Tibial artery (tissue), 4 donors: Measurements from ENCODE around the gene SIX3.

Experiments used
- DNase-seq, 2 donors: peaks; one replicate each; pipeline ENCODE4 v3.0.0-alpha.2; 2019
- H3K27ac ChIP-seq, 2 donors: fragments of 200-600 bp; sonication (generic) in 1 of 2; 1 replicate in 1 of 2; 2 replicates in 1 of 2; pipeline ENCODE4 v1.5.1; 2018 to 2019; ENCODE audit warnings: mild to moderate bottlenecking in 1 of 2
- H3K27me3 ChIP-seq, 2 donors: fragments of 200-600 bp; sonication (generic) in 1 of 2; one replicate each; pipeline versions ENCODE4 v1.5.1 to v1.6.0; 2016 to 2019
- H3K36me3 ChIP-seq, 3 donors: fragments of 200-600 bp; sonication (generic) in 2 of 3; one replicate each; pipeline ENCODE4 v1.5.1; 2016 to 2019; ENCODE audit warnings: mild to moderate bottlenecking in 2 of 3
- H3K4me1 ChIP-seq, 4 donors: fragments of 200-600 bp; sonication (generic) in 2 of 4; 1 replicate in 3 of 4; 2 replicates in 1 of 4; pipeline ENCODE4 v1.5.1; 2016 to 2019
- H3K4me3 ChIP-seq, 2 donors: fragments of 200-600 bp; sonication (generic) in 1 of 2; 1 replicate in 1 of 2; 2 replicates in 1 of 2; pipeline ENCODE4 v1.5.1; 2018 to 2019; ENCODE audit warnings: mild to moderate bottlenecking in 2 of 2
- H3K9me3 ChIP-seq, 3 donors: fragments of 200-600 bp; sonication (generic) in 1 of 3; one replicate each; pipeline ENCODE4 v1.5.1; 2016 to 2019
- intact Hi-C: fragments of 100-400 bp; cut with DNase I; formaldehyde crosslinking; loops from one replicate; pipeline ENCODE4 v1.15.0; 2023; ENCODE audit warnings: low total_unique reads
- TF ChIP-seq, protein P1 (sequence below), 2 experiments: fragments of 200-600 bp in 1 of 2; fragments of 450-650 bp in 1 of 2; IDR thresholded peaks; one replicate each; pipeline ENCODE4 v1.5.1; 2017 to 2019; ENCODE audit warnings: antibody characterized with exemption in 2 of 2, mild to moderate bottlenecking in 1 of 2, moderate library complexity in 1 of 2

SIX3 gene

DNA sequence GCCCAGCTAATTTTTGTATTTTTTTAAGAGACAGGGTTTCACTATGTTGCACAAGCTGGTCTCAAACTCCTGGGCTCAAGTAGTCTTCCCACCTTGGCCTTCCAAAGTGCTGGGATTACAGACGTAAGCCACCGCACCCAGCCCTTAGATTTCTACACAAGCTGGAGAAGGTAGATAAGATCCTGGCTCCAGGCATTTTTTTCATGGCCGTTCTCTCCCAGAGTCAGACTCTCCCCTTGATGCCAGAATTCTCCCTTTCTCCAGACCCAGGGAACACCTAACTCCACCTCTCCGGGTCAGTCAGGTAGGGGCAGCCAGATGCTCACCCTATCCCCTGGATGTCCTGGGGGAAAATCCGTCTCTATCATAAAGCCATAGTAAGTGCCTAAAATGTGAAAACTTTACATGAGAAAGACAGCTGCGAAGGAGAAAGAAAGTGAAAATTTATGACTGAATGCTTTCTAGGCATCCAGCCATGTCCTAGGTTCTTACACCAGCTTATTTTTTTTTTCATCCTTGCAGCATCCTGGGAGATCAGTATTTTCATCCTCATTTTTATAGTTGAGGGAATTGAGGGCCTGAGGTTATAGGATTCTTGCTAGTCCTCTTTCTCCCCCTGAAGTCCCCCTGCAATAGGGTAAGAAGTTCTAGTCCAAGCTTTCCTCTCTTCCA lies 16.3 kb downstream of the SIX3 start:
- Histone ChIP-seq H3K4me1 (peaks cover 0 to 25% (median 21%) of the 10 kb centered on the region in 4 donors), H3K36me3 (no peaks in the 10 kb centered on the region), H3K27ac (no peak overlapping the region), H3K27me3 (peaks cover 0 to 65% of the 10 kb centered on the region in 2 donors), H3K9me3 (no peaks in the 10 kb centered on the region), H3K4me3 (no peak overlapping the region)
- TF ChIP-seq, protein P1, sequence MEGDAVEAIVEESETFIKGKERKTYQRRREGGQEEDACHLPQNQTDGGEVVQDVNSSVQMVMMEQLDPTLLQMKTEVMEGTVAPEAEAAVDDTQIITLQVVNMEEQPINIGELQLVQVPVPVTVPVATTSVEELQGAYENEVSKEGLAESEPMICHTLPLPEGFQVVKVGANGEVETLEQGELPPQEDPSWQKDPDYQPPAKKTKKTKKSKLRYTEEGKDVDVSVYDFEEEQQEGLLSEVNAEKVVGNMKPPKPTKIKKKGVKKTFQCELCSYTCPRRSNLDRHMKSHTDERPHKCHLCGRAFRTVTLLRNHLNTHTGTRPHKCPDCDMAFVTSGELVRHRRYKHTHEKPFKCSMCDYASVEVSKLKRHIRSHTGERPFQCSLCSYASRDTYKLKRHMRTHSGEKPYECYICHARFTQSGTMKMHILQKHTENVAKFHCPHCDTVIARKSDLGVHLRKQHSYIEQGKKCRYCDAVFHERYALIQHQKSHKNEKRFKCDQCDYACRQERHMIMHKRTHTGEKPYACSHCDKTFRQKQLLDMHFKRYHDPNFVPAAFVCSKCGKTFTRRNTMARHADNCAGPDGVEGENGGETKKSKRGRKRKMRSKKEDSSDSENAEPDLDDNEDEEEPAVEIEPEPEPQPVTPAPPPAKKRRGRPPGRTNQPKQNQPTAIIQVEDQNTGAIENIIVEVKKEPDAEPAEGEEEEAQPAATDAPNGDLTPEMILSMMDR (IDR thresholded peaks at IDR 0.05) = no peak
- intact Hi-C loops = loop anchor here (10.0 kb wide), 2 partner anchors 563 to 913 kb away; no protein-coding TSS in a partner anchor
- DNase-seq = no peak

DNA sequence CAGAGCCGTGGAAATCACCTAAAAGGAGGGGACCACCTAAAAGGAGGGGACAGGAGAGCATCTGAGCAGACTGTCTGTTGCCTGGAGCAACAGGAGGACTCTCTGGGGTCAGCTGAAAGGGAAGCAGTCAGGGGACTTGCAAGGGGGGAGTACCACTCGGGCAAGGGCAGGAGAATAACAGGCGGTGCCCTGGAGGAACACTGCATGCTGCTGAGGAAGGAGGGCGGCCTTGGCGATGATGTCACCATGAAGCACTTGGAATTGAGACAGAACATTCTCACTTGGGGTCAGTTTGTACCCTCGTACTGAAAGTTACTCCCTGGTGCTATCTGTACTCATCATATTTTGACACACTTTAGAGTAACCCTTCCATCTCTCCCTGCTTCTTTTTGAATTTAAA lies 18.4 kb downstream of the SIX3 start:
- Histone ChIP-seq H3K4me3 (no peak overlapping the region), H3K27ac (no peak overlapping the region), H3K36me3 (no peaks in the 10 kb centered on the region), H3K4me1 (peaks cover 0 to 13% (median 10%) of the 10 kb centered on the region in 4 donors), H3K27me3 (peaks cover 0 to 55% of the 10 kb centered on the region in 2 donors), H3K9me3 (no peaks in the 10 kb centered on the region)
- intact Hi-C loops = loop anchor here (10.0 kb wide), 2 partner anchors 565 to 915 kb away; no protein-coding TSS in a partner anchor
- TF ChIP-seq, protein P1 (IDR thresholded peaks at IDR 0.05) = no peak
- DNase-seq = no peak

DNA sequence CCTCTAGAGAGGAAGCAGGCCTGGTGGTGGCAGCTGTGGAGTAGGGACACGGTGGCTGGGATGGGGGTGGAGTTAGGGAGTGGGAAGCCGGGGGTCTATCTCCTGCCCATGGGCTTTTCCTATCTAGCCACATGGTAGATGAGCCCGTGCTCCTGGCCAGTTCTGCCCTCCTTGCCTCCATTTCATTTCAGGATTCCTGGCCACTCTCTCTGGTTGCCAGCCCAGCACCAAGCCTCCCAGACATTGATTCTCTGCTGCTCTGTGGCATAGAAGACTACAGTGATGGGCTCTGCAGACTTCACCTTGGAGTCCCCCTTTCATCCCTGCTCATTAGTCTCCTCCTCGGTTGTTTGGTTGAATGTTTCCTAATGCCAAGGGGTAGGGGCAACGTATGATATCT lies 19.4 kb downstream of the SIX3 start:
- Histone ChIP-seq H3K36me3 (no peaks in the 10 kb centered on the region), H3K27me3 (peaks cover 0 to 55% of the 10 kb centered on the region in 2 donors), H3K27ac (no peak overlapping the region), H3K9me3 (no peaks in the 10 kb centered on the region), H3K4me3 (no peak overlapping the region), H3K4me1 (peaks cover 0 to 2% (median under 1%) of the 10 kb centered on the region in 4 donors)
- TF ChIP-seq, protein P1 (IDR thresholded peaks at IDR 0.05) = no peak
- DNase-seq = no peak
- intact Hi-C loops = no loop called here

DNA sequence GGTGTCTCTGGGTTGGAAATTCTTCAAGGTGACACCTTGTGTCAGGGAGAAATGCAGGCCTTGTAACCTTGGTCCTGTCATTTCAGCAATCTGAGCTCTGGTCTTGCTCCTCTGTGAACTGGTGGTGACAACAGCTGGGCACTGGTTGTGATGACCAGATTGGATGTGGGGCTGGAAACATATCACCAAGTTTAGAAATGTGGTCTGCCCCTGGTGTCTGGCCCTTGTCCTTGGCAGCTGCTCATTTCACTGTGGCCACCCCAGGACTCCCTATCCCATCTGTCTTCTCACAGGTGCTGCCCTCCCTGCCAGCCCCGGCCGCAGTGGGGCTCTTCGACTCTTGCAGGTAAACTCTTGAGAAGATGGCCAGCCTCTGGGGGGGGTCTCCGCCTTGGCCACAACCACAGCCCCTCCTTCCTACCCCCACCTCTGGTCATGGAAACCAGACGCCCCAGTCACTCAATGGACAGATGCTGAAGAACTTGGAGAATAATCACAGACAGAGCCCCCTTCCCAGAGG lies 20.7 kb downstream of the SIX3 start:
- no peak for DNase-seq
- Histone ChIP-seq H3K4me3 (no peak overlapping the region), H3K4me1 (no peaks in the 10 kb centered on the region), H3K27me3 (peaks cover 0 to 46% of the 10 kb centered on the region in 2 donors), H3K9me3 (no peaks in the 10 kb centered on the region), H3K27ac (no peak overlapping the region), H3K36me3 (no peaks in the 10 kb centered on the region)
- TF ChIP-seq, protein P1 (IDR thresholded peaks at IDR 0.05) = no peak
- intact Hi-C loops = no loop called here

DNA sequence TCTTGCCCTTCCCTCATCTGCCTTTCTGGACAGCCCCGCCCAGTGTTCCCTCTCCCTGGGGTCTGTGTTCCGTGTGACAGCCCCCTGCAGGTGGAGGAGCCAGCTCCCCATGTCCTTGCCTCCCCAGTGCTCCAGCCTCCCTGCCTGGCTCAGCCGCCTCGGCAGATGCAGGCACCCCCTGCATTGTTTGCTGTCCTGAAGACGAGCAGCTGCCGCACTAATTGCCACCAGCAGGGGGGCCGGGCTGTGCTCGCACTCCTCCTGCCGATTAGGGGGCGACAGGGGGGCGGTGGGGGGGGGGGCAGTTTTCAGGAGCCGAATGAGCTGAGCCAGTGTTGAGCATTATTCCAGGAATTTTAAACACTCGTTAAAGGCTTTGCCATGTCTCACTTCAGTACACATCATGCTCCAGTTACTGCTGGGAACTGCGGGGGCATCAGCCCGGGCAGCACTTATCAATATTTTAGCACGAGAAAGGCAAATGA lies 23.3 kb downstream of the SIX3 start:
- TF ChIP-seq, protein P1 (IDR thresholded peaks at IDR 0.05) = no peak

More for the DNA sequence above, 23.3 kb downstream of the SIX3 start:
- H3K27me3 ChIP-seq = peaks cover 0 to 41% of the 10 kb centered on the region in 2 donors
- H3K4me3 ChIP-seq = no peak overlapping the region
- no peak for DNase-seq
- no peaks in the 10 kb centered on the region for H3K4me1 ChIP-seq
- no peaks in the 10 kb centered on the region for H3K36me3 ChIP-seq
- intact Hi-C loops = no loop called here
- H3K9me3 ChIP-seq = no peaks in the 10 kb centered on the region
- no peak overlapping the region for H3K27ac ChIP-seq
